Stimulated activated CD8-positive, alpha-beta memory T cell treated with anti-CD3 and anti-CD28 coated beads, Interleukin-12 subunit alpha, Interleukin-12 subunit beta, amount 100 ng/mL, for 4 hours (primary cell): ENCODE measurements around the gene ENKUR.

Source experiments
- DNase-seq: peaks from one replicate; pipeline ENCODE4 v3.0.0-alpha.2; 2020; ENCODE audit warnings: low read depth

Gene ENKUR

GRCh38 chr10:25015828-25016375, at the start of gene ENKUR:
TSS of gene ENKUR (minus strand) at chr10:25016158. CDS start at chr10:25015936, 222 bp downstream.
- DNase-seq: peak; percentile 78

- no peak for DNase-seq
Measured at GRCh38 chr10:25064401-25064800, 48.4 kb upstream of the ENKUR start.

GRCh38 chr10:25063644-25064043, 47.7 kb upstream of the ENKUR start:
- DNase-seq: no peak

- DNase-seq: no peak
Measured at GRCh38 chr10:25063157-25063556, 47.2 kb upstream of the ENKUR start.

- no peak for DNase-seq
Measured at GRCh38 chr10:25061711-25062449, 45.9 kb upstream of the ENKUR start.

- DNase-seq: no peak
Measured at GRCh38 chr10:25061125-25061524, 45.2 kb upstream of the ENKUR start.

- no peak for DNase-seq
Measured at GRCh38 chr10:25059990-25060389, 44.0 kb upstream of the ENKUR start.

GRCh38 chr10:25057886-25058285, 41.9 kb upstream of the ENKUR start:
- DNase-seq: no peak

- no peak for DNase-seq
Measured at GRCh38 chr10:25056726-25057125, 40.8 kb upstream of the ENKUR start.

- DNase-seq: no peak
Measured at GRCh38 chr10:25052012-25052411, 36.1 kb upstream of the ENKUR start.

- DNase-seq: no peak
Measured at GRCh38 chr10:25050402-25050801, 34.4 kb upstream of the ENKUR start.

GRCh38 chr10:25049966-25050365, 34.0 kb upstream of the ENKUR start:
- no peak for DNase-seq

GRCh38 chr10:25048450-25048849, 32.5 kb upstream of the ENKUR start:
- DNase-seq: no peak

- no peak for DNase-seq
Measured at GRCh38 chr10:25047591-25048301, 31.8 kb upstream of the ENKUR start.

- DNase-seq: no peak
Measured at GRCh38 chr10:25047088-25047487, 31.1 kb upstream of the ENKUR start.

GRCh38 chr10:25046641-25047040, 30.7 kb upstream of the ENKUR start:
- DNase-seq: no peak

GRCh38 chr10:25039531-25039930, 23.6 kb upstream of the ENKUR start:
- no peak for DNase-seq

- DNase-seq: no peak
Measured at GRCh38 chr10:25038325-25038724, 22.4 kb upstream of the ENKUR start.

- no peak for DNase-seq
Measured at GRCh38 chr10:25036381-25036780, 20.4 kb upstream of the ENKUR start.

GRCh38 chr10:25029519-25029918, 13.6 kb upstream of the ENKUR start:
- DNase-seq: no peak

GRCh38 chr10:25028711-25029110, 12.8 kb upstream of the ENKUR start:
- no peak for DNase-seq

- no peak for DNase-seq
Measured at GRCh38 chr10:25026463-25026862, 10.5 kb upstream of the ENKUR start.

- DNase-seq: no peak
Measured at GRCh38 chr10:25024528-25024927, 8.6 kb upstream of the ENKUR start.
